Measurements from ENCODE around the gene ELL2.
A peak's percentile ranks its signal among the peaks of the same experiment; 100 is the strongest.

Gene ELL2

GRCh38 chr5:95883185-95884016, 78.2 kb downstream of the ELL2 start:
- TF ChIP-seq, protein P1, sequence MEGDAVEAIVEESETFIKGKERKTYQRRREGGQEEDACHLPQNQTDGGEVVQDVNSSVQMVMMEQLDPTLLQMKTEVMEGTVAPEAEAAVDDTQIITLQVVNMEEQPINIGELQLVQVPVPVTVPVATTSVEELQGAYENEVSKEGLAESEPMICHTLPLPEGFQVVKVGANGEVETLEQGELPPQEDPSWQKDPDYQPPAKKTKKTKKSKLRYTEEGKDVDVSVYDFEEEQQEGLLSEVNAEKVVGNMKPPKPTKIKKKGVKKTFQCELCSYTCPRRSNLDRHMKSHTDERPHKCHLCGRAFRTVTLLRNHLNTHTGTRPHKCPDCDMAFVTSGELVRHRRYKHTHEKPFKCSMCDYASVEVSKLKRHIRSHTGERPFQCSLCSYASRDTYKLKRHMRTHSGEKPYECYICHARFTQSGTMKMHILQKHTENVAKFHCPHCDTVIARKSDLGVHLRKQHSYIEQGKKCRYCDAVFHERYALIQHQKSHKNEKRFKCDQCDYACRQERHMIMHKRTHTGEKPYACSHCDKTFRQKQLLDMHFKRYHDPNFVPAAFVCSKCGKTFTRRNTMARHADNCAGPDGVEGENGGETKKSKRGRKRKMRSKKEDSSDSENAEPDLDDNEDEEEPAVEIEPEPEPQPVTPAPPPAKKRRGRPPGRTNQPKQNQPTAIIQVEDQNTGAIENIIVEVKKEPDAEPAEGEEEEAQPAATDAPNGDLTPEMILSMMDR (IDR thresholded peaks at IDR 0.05; ENCODE audit: poor library complexity, severe bottlenecking): no peak
- Histone ChIP-seq H3K36me3 (ENCODE audit: low read depth) (peaks cover 30% of the 10 kb centered on the region), H3K27me3 (ENCODE audit: insufficient read depth, poor library complexity, severe bottlenecking) (no peaks in the 10 kb centered on the region), H3K27ac (ENCODE audit: poor library complexity, severe bottlenecking) (peak overlapping the region; percentile 23), H3K9me3 (ENCODE audit: severe bottlenecking) (no peaks in the 10 kb centered on the region), H3K4me1 (ENCODE audit: insufficient read depth, poor library complexity, severe bottlenecking) (peaks cover 8% of the 10 kb centered on the region), H3K4me3 (ENCODE audit: severe bottlenecking) (no peak overlapping the region)
- peak; percentile 14; the same call in 2 of the 3 replicates for ATAC-seq (ENCODE audit: low read depth)
- no peak for DNase-seq (ENCODE audit: low spot score)

- H3K27me3 ChIP-seq (ENCODE audit: insufficient read depth, poor library complexity, severe bottlenecking): no peaks in the 10 kb centered on the region
These were observed 79.8 kb downstream of the ELL2 start for GRCh38 chr5:95881833-95882232.

DNA sequence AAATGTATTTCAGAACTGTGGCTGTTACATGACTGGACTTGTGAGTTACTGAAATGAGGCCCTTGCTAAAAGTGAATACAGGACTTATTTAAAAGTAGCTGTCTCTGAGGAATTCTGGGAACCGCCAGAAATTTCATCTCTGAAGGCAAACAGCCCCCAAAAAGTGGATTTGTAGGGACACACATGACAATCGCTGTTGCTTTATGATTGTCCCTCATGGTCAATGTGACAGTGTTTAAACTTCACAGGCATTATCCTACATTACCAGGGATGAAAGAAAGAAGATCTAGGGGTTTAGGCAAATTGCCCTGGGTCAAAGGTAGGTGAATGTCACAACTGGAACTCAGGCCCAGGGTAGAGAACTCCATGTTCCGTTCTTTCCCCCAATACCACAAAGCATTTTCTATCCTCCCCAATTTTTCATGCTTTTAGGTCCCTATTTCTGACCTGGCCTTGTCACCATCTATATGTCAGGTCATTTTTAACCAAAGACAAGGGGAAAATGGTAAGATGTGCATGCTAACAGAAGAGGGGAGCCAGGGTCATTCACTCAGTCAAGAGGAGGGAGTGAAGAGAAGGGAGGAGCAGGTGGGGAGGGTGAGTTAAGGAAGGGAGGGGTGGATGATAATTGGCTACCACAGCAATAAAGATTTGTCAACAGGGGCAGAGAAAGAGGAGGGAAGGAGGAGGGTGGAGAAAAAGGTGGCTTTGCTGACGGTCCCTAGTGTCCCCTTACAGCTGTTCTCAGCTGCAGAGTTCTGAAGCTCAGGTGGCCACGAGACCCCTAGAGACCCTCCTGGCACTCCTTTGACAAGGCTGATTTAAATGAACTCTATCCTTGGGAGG, 81.3 kb downstream of the ELL2 start:
- DNase-seq (ENCODE audit: low spot score) (no peak), ATAC-seq (ENCODE audit: low read depth) (no peak)
- Histone ChIP-seq H3K36me3 (ENCODE audit: low read depth) (peaks cover 1% of the 10 kb centered on the region; the same call in 1 of the 2 replicates), H3K27ac (ENCODE audit: poor library complexity, severe bottlenecking) (no peak overlapping the region), H3K9me3 (ENCODE audit: severe bottlenecking) (no peaks in the 10 kb centered on the region), H3K27me3 (ENCODE audit: insufficient read depth, poor library complexity, severe bottlenecking) (no peaks in the 10 kb centered on the region), H3K4me1 (ENCODE audit: insufficient read depth, poor library complexity, severe bottlenecking) (peaks cover 8% of the 10 kb centered on the region), H3K4me3 (ENCODE audit: severe bottlenecking) (no peak overlapping the region)
- TF ChIP-seq, protein P1 (IDR thresholded peaks at IDR 0.05; ENCODE audit: poor library complexity, severe bottlenecking): no peak

More at GRCh38 chr5:95881833-95882232, 79.8 kb downstream of the ELL2 start:
- DNase-seq (ENCODE audit: low spot score) (no peak), ATAC-seq (ENCODE audit: low read depth) (peak; percentile 13; the same call in 1 of the 3 replicates)
- no peak overlapping the region for H3K27ac ChIP-seq (ENCODE audit: poor library complexity, severe bottlenecking)
- TF ChIP-seq, protein P1 (IDR thresholded peaks at IDR 0.05; ENCODE audit: poor library complexity, severe bottlenecking): no peak
- H3K36me3 ChIP-seq (ENCODE audit: low read depth): peaks cover 17% of the 10 kb centered on the region
- H3K9me3 ChIP-seq (ENCODE audit: severe bottlenecking): no peaks in the 10 kb centered on the region
- no peak overlapping the region for H3K4me3 ChIP-seq (ENCODE audit: severe bottlenecking)
- peaks cover 8% of the 10 kb centered on the region for H3K4me1 ChIP-seq (ENCODE audit: insufficient read depth, poor library complexity, severe bottlenecking)

DNA sequence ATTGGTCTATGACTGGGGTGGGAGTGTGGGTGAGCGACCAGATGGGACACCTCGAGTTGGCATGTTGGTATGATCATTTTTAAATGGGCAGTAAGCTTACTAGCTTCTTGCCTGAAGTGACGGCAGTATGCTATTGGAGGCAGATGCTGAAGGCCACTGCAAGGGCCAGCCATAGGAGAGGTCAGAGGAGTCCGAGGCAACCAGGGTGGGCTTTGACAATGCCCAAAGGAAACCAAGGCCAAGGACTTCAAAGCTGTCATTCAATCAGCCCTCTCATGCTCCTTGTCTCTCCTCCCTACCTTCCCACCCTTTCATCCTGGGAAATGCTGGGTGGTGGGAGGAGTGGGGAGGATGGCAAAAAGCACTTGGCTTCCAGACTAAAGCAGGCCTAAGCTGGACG, 82.0 kb downstream of the ELL2 start:
- DNase-seq (ENCODE audit: low spot score): no peak
- no peaks in the 10 kb centered on the region for H3K9me3 ChIP-seq (ENCODE audit: severe bottlenecking)
- ATAC-seq (ENCODE audit: low read depth): no peak
- no peaks in the 10 kb centered on the region for H3K27me3 ChIP-seq (ENCODE audit: insufficient read depth, poor library complexity, severe bottlenecking)
- H3K27ac ChIP-seq (ENCODE audit: poor library complexity, severe bottlenecking): no peak overlapping the region
- TF ChIP-seq, protein P1 (IDR thresholded peaks at IDR 0.05; ENCODE audit: poor library complexity, severe bottlenecking): no peak
- H3K4me3 ChIP-seq (ENCODE audit: severe bottlenecking): no peak overlapping the region
- H3K36me3 ChIP-seq (ENCODE audit: low read depth): no peaks in the 10 kb centered on the region
- peaks cover 8% of the 10 kb centered on the region for H3K4me1 ChIP-seq (ENCODE audit: insufficient read depth, poor library complexity, severe bottlenecking)
